GM12892 (cell line): Measurements from ENCODE around the gene CFAP107.

Experiments
- POLR2A ChIP-seq: IDR thresholded peaks from 2 replicates; pipeline ENCODE4 v1.6.1; 2011; ENCODE audit warnings: low read depth, low read length, control low read depth
- POLR2AphosphoS5 ChIP-seq: IDR thresholded peaks from 2 replicates; pipeline ENCODE4 v1.6.1; 2011; ENCODE audit warnings: low read depth, low read length, control low read depth
- TAF1 ChIP-seq: IDR thresholded peaks from 2 replicates; pipeline ENCODE4 v1.6.1; 2011; ENCODE audit warnings: low read depth, mild to moderate bottlenecking, control low read depth, low read length, borderline replicate concordance

- TF ChIP-seq POLR2A = no peak
- TF ChIP-seq TAF1 = no peak
- TF ChIP-seq POLR2AphosphoS5 = no peak
These were observed 14.3 kb downstream of the CFAP107 start for GRCh38 chr1:12760256-12760795.
